ENCODE data around the gene ESYT1. TPM values are rescaled to one million over a fixed set of nuclear protein-coding genes. Genes with fewer than 3 reads are reported as not detected.

ESYT1 gene
- total and polyA plus RNA-seq, 9 of the 15 experiments (the other 6 are each of a cell fraction or from before 2014, with no cell fraction given) = 132 to 420 (median 164) TPM

DNA sequence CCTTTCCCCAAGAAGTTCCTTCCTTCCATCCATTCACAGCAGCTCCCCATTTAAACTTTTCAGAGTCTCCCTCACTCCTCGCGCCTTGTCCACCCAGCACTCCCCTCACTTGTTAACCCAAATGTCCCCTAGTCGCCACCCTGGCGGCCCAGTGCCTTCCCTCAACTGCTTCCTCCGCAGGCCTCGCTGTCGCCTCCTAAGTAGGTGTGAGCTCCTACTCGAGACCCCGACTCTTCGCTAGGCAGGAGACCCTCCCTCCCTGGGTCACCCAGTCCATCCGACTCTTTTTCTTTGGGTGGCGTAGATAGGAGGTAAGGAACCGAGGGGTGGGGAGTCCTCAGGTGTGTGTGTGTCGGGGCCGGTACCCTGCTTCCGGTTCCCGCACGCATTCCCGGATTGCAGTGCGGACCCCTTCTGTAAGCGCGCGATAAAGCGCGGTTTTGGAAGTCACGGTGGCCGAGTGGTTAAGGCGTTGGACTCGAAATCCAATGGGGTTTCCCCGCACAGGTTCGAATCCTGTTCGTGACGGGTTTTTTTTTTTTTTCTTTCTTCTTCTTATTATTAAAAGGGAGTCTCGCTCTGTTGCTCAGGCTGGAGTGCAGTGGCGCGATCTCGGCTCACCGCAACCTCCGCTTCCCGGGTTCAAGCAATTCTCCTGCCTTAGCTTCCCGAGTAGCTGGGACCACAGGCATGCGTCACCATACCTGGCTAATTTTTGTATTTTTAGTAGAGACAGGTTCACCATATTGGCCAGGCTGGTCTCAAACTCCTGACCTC, 62.0 kb downstream of the ESYT1 start (continued):
- TF ChIP-seq, protein P1, sequence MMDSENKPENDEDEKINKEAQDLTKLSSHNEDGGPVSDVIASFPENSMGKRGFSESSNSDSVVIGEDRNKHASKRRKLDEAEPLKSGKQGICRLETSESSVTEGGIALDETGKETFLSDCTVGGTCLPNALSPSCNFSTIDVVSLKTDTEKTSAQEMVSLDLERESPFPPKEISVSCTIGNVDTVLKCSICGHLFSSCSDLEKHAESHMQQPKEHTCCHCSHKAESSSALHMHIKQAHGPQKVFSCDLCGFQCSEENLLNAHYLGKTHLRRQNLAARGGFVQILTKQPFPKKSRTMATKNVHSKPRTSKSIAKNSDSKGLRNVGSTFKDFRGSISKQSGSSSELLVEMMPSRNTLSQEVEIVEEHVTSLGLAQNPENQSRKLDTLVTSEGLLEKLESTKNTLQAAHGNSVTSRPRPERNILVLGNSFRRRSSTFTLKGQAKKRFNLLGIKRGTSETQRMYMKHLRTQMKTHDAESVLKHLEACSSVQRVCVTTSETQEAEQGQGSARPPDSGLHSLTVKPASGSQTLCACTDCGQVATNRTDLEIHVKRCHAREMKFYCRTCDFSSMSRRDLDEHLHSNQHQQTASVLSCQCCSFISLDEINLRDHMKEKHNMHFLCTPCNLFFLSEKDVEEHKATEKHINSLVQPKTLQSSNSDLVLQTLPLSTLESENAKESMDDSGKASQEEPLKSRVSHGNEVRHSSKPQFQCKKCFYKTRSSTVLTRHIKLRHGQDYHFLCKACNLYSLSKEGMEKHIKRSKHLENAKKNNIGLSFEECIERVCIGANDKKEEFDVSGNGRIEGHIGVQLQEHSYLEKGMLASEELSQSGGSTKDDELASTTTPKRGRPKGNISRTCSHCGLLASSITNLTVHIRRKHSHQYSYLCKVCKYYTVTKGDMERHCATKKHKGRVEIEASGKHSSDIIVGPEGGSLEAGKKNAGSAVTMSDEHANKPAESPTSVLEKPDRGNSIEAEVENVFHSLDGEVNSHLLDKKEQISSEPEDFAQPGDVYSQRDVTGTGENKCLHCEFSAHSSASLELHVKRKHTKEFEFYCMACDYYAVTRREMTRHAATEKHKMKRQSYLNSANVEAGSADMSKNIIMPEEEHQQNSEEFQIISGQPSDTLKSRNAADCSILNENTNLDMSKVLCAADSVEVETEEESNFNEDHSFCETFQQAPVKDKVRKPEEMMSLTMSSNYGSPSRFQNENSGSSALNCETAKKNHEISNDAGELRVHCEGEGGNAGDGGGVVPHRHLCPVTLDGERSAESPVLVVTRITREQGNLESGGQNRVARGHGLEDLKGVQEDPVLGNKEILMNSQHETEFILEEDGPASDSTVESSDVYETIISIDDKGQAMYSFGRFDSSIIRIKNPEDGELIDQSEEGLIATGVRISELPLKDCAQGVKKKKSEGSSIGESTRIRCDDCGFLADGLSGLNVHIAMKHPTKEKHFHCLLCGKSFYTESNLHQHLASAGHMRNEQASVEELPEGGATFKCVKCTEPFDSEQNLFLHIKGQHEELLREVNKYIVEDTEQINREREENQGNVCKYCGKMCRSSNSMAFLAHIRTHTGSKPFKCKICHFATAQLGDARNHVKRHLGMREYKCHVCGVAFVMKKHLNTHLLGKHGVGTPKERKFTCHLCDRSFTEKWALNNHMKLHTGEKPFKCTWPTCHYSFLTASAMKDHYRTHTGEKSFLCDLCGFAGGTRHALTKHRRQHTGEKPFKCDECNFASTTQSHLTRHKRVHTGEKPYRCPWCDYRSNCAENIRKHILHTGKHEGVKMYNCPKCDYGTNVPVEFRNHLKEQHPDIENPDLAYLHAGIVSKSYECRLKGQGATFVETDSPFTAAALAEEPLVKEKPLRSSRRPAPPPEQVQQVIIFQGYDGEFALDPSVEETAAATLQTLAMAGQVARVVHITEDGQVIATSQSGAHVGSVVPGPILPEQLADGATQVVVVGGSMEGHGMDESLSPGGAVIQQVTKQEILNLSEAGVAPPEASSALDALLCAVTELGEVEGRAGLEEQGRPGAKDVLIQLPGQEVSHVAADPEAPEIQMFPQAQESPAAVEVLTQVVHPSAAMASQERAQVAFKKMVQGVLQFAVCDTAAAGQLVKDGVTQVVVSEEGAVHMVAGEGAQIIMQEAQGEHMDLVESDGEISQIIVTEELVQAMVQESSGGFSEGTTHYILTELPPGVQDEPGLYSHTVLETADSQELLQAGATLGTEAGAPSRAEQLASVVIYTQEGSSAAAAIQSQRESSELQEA (IDR thresholded peaks at IDR 0.05; ENCODE audit: low read depth) = peak; percentile 87
- TF ChIP-seq MCM3 (IDR thresholded peaks at IDR 0.05) (no peak), YY1 (IDR thresholded peaks at IDR 0.05; ENCODE audit: borderline replicate concordance in 1 of 3, control insufficient read depth in 1 of 3, extremely low read depth in 1 of 3, insufficient read depth in 3 of 3, insufficient read length in 1 of 3, insufficient replicate concordance in 2 of 3, low read depth in 1 of 3, low read length in 2 of 3) (peak in 1 of 3 experiments; percentile 28), PHF8 (IDR thresholded peaks at IDR 0.05; ENCODE audit: borderline replicate concordance, low read length) (peak; percentile 56; the same call in 1 of the 2 replicates), SP1 (CRISPR knock-in tag; IDR thresholded peaks at IDR 0.05) (peak; percentile 81; the same call in 1 of the 2 replicates), HNRNPK (IDR thresholded peaks at IDR 0.05; ENCODE audit: low read depth, low read length, poor library complexity, severe bottlenecking) (no peak), ZBTB17 (CRISPR knock-in tag; IDR thresholded peaks at IDR 0.05) (no peak), SRSF7 (optimal IDR thresholded peaks at IDR 0.05; ENCODE audit: low read depth, low read length) (no peak), TRIM28 (IDR thresholded peaks at IDR 0.05) (0 out of 2 replicates have a peak, but pooled peaks have one; percentile 17), CBX8 (IDR thresholded peaks at IDR 0.05; ENCODE audit: borderline replicate concordance, extremely low read depth, low read depth, low read length, poor library complexity, severe bottlenecking) (no peak), TARDBP (IDR thresholded peaks at IDR 0.05) (0 out of 2 replicates have a peak, but pooled peaks have one; percentile 49), GATA2 (CRISPR knock-in tag; IDR thresholded peaks at IDR 0.05) (no peak)
- TF ChIP-seq, protein P2, sequence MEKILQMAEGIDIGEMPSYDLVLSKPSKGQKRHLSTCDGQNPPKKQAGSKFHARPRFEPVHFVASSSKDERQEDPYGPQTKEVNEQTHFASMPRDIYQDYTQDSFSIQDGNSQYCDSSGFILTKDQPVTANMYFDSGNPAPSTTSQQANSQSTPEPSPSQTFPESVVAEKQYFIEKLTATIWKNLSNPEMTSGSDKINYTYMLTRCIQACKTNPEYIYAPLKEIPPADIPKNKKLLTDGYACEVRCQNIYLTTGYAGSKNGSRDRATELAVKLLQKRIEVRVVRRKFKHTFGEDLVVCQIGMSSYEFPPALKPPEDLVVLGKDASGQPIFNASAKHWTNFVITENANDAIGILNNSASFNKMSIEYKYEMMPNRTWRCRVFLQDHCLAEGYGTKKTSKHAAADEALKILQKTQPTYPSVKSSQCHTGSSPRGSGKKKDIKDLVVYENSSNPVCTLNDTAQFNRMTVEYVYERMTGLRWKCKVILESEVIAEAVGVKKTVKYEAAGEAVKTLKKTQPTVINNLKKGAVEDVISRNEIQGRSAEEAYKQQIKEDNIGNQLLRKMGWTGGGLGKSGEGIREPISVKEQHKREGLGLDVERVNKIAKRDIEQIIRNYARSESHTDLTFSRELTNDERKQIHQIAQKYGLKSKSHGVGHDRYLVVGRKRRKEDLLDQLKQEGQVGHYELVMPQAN (IDR thresholded peaks at IDR 0.05; ENCODE audit: borderline replicate concordance) = peak; percentile 83; the same call in 1 of the 2 replicates
- TF ChIP-seq, protein P3, sequence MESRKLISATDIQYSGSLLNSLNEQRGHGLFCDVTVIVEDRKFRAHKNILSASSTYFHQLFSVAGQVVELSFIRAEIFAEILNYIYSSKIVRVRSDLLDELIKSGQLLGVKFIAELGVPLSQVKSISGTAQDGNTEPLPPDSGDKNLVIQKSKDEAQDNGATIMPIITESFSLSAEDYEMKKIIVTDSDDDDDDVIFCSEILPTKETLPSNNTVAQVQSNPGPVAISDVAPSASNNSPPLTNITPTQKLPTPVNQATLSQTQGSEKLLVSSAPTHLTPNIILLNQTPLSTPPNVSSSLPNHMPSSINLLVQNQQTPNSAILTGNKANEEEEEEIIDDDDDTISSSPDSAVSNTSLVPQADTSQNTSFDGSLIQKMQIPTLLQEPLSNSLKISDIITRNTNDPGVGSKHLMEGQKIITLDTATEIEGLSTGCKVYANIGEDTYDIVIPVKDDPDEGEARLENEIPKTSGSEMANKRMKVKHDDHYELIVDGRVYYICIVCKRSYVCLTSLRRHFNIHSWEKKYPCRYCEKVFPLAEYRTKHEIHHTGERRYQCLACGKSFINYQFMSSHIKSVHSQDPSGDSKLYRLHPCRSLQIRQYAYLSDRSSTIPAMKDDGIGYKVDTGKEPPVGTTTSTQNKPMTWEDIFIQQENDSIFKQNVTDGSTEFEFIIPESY (CRISPR knock-in tag; IDR thresholded peaks at IDR 0.05) = peak; percentile 6; the same call in 1 of the 2 replicates

All from K562 (cell line).